Amniotic stem cell (primary cell): ENCODE data around the gene SASH1.

ENCODE experiments used
- DNase-seq: peaks from one replicate; lab custom pipeline; 2025; lab: John Stamatoyannopoulos, UW

Gene SASH1

DNA sequence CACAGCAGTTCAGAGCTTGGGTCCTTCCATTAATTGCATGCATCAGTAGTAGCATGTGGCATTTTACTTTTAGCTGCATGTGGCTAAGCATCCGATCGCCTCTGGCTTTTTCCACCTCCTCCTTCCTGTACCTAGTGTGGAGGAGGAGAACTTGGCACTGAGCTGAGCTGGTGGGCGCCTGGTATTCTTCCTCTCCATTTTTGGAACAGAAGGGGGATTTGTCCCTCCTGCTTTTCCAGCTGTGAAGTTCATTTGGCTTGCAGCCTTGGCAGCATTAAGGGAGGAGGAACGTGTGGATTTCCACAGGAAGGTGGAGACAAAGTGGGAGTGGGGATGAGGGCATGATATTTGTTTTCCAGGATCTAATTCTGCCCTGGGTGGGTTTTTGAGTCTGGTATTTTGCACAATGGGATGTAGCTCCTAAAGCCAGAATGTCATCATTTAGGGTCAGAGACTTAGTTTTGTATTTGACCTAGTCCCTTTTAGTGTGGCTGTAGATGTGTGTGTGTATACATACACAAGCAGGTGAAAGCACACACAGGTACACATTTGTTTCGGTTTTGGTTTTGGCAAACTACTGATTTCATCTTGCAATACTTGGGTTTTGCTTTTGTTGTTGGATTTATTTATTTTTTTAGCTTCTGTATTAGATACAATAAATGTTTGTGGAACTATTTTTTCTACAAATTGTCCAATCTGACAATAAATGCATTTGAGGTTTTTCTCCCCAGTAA lies 90.0 kb downstream of the SASH1 start:
- DNase-seq, result no peak

GRCh38 chr6:148435386-148435785 lies 92.7 kb downstream of the SASH1 start:
- DNase-seq, result no peak

- DNase-seq, result no peak
Observed at GRCh38 chr6:148436466-148436865, 93.8 kb downstream of the SASH1 start.

DNA sequence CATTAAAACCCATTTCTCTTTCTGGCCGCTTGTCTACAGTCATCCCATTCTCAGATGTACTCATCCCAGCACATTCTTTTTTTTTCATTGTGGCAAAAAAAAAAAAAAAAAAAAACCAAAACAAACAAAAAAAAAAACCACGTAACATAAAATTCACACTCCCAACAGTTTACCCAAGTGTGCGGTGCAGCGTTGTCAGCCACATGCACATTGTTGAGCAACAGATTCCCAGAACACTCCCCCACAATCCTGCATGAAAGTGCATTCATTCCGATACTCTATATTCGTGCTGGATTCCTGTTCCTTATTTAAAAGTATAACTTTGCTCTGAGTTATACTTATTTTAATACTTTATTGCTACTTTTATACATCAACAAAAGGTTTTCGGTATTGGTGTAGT lies 96.0 kb downstream of the SASH1 start:
- DNase-seq, result no peak

- no peak for DNase-seq
Observed at GRCh38 chr6:148440016-148440415, 97.4 kb downstream of the SASH1 start.

GRCh38 chr6:148440877-148441453 lies 98.3 kb downstream of the SASH1 start:
- DNase-seq, result peak; percentile 51

DNA sequence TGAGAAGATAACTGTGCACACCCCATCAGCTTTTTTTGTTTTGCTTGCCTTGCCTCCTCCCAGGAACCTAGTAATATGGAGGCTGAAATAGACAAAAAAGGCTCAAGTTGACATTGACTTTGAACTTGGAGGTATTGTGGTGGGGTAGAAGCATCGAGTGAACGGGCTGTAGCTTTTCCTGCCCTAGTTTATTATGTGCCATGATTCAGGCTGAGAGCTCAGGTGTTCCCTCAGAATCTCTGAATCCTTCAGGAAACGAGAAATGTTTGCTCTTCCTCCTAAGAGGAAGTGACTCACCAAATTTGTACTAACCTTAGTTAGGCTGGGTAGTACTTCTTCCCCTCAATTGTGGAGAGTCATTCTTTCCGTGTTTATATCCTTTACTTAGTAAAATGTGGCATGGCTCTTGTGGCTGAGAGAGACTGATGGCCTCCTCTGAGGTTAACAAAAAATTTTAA lies 98.8 kb downstream of the SASH1 start:
- DNase-seq, result peak; percentile 31

DNA sequence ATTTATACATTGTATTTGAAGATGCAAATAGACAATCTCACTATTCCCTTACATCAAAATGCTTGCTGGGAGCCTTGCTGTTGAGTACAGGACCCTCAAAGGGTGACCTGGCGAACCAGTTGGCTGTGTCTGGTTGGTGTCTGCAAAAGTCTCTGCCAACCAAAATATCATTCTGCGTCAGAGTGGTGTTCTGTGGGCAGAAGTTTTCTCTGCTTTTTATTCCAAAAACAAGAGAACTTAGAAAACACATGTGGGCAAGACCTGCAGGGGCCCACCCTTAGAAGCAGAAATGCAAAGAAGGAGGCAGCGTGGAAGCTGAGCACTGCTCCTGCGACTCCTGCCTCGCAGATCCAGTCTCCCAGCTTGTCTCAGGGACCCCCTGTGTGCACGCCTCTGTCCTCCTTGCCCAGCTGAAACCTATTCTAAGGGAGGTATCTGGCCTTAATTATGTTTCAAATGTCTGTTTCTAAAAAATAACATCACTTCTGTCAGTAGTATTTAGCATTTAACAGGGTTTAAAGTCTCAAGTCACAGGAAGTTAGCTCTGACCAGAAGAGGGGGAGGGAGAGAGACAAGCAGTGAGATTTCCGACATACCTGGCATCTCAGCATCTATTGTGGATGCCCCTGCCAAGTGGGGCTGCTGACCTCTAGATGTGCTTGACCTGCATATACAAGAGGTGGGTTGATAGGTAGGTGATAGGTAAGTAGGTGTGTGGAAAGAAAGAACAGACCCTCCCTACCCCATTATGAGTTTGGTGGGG lies 101.3 kb downstream of the SASH1 start:
- no peak for DNase-seq

- no peak for DNase-seq
Observed at GRCh38 chr6:148445116-148445515, 102.5 kb downstream of the SASH1 start.

DNA sequence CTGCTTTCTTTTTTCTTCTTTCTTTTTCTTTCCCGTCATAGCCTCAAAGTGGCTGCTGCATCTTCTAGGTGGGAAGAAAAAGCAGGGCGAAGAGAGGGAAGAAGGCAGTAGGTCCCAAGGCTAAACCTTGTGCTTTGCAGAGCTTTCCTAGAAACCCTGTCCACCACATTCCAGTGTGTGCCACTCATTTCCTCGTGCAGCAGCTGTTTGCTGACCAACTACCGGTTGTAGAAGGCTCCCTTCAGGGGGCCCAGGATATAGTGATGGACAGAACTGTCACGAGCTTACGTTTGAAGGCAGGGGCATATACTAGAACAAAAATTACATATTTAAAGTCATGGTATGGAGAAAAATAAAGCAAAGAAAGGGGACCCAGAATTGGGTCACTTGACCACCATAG lies 103.0 kb downstream of the SASH1 start:
- DNase-seq, result no peak

DNA sequence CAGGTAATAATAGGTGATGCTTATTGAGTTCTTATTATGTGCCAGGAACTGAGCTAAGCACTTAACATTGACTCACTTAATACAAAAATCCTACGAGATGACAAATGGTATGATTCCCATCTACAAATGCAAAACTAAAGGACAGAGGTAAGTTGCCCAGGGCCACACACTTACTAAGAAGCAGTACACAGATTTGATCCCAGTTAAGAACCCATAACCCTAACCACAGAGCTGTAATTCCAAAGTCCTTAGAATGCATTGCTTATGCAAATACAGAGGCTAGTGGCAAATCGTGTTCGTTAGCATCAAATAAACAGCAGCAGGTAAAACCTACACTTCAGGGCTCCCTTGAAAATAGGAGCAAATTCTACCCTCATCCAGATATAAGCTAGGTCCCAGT lies 104.0 kb downstream of the SASH1 start:
- no peak for DNase-seq

DNA sequence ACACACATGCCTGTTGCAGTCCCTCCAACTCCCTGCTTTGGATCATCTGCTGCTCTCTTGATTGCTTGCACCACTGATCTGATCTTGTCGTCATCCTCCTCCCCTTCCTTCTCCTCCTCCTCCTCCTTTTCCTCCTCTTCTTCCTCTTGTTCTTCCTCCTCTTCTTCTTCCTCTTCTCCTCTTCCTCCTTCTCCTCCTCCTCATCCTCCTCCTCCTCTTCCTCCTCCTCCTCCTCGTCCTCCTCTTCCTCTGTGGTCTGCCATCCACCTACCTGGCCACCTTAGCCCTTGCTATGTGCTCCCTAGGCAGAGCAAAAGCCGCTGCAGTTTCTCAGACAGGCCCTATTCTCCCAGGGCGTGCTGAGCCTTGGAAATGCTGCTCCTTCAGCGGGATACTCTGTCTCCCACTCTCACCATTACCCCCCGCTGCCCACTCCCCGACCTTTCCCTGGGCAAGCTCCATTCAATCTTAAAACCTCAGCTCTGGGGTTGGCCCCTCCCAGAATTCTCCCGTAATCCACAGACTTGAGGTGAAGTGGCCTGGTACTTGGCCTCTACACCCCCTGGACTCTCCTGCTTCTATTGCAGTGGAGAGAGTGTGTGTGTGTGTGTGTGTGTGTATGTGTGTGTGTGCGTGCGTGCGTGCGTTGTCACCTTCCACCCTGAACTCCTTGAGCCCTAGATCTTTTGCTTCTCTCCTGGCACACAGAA lies 105.0 kb downstream of the SASH1 start:
- no peak for DNase-seq

- no peak for DNase-seq
Observed at GRCh38 chr6:148448369-148449012, 105.9 kb downstream of the SASH1 start.

- DNase-seq, result no peak
Observed at GRCh38 chr6:148450866-148451265, 108.2 kb downstream of the SASH1 start.

GRCh38 chr6:148451690-148452089 lies 109.1 kb downstream of the SASH1 start:
- DNase-seq, result no peak

DNA sequence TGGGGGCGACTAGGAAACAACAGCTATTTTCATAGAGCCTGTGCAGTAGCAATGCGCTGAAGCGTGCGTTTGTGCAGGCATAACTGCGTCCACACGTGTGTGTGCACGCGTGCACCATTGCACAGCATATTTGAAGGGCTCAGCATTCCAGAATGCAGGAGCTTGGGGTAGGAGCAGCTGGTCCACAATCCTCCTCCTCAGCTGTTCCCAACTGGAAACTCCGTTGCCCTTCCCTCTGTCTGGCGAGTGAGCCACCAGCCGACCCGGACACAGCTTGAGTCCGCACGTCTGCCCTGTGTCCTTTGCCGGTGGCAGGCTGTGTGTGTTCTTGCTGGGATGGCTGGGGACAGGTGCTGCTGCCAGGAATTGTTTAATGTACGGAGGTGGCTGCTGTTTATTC lies 110.2 kb downstream of the SASH1 start:
- no peak for DNase-seq

DNA sequence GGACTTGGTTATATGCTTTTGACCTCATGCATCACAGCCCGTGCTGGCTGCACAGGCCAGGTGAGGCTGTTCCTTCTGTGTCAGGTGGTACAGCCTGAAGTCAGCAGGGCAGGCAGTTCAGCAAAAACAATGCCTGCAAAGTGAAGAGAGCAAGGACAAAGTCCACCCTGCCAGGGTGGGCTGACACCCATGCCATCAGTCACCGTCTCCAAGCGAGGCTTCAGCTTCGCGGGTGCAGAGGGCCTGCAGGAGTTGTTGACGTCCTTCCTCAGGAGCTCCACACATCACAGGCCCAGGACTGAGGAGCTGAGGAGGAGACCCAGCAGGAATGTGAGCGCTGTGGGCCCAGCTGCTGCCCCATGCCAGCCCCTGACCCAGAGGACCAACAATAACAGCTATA lies 111.3 kb downstream of the SASH1 start:
- DNase-seq, result no peak

DNA sequence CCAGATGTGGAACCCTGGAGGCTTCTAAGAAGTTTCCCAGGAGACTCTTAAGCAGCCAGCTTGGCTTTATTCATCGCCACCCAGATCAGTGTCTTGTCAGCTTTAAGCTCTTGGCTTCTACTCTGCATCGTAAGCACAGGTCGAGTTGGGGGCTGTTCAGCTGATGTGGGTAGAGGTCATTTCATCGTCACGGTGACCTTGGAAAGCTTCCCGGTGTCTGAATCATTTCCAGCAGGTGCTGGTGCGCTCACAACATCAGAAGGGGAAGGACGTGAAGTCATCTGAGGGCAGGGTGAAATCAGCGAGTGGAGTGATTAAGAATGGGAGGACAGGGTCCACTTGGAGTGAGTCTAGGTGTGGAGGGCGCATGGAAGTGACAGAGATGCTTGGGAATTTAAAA lies 112.6 kb downstream of the SASH1 start:
- DNase-seq, result no peak

DNA sequence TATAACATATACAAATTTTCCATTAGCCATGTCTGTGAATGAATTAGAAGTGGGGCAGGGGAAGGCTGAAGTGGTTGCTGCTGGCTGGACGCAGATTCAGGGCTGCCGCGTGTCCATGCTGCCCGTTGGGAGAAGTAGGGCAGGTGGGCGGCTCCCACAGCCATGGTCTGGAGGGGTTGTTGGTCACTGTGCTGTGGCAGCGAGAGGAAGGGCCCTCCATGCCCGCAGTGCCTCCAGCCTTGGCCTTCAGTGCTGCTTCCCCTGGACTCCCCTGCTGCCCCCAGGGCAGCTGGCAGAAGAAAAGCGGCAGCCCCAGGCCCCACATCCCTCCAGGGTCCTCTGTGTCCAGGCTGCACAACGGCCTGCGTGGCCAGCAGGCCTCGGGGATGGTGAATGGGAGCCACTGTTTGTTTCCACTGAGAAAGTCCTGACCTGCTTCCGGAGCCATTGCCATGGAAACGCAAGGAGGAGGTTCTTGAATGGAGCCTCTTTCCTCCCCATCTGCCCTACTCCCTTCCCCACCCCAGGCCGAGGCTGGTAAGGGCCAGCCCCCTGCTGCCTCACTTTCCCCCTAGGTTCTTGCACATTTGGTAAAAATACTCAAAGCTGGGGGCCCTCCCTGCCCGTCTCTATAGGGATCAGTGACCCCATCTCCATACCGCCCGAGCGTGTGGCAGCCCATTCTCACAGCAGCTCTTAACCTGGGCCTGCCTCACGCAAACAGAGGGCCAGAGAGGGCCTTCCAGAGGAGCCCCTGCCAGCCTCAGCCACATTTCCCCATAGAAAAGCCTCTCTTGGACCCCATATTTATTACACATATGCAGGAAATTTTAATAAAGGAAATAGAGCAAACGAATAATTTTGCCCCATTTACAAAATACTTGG lies 113.3 kb downstream of the SASH1 start:
- no peak for DNase-seq

GRCh38 chr6:148457137-148457842 lies 114.7 kb downstream of the SASH1 start:
- DNase-seq, result no peak

GRCh38 chr6:148457843-148458159 lies 115.2 kb downstream of the SASH1 start:
- no peak for DNase-seq
